B cell (primary cell): Measurements from ENCODE around the gene EPG5.

ENCODE experiments used
- EZH2 ChIP-seq: IDR thresholded peaks from 2 replicates; pipeline ENCODE4 v1.6.1; 2012; ENCODE audit warnings: borderline replicate concordance, low read depth, mild to moderate bottlenecking, moderate library complexity, low read length; ENCODE audit not compliant: insufficient read depth, poor library complexity, severe bottlenecking
- TF ChIP-seq, protein P1 (sequence below): fragments of 200-600 bp; IDR thresholded peaks from one replicate; pipeline ENCODE4 v1.8.0; 2022; ENCODE audit warnings: antibody characterized with exemption, mild to moderate bottlenecking

DNA sequence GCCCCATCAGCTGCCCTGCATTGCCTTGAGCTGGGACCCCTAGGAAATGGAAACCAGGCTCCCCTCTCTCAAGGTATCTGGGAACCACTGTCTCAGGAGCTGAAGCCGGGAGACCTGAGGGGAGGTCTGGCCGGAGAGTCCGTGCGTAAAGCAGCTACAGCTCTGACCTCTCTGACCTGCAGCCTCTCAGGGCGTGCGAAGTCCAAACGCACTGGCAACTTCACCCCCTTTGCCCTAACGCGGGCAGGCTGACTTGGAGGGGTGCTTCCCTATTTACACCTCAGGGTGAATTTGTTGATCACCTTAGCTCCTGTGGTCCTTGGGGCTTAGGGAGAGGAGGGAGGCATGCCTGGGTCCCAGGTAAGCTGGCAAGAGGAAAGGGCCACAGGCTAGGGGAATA, 124.1 kb downstream of the EPG5 start:
- TF ChIP-seq, protein P1, sequence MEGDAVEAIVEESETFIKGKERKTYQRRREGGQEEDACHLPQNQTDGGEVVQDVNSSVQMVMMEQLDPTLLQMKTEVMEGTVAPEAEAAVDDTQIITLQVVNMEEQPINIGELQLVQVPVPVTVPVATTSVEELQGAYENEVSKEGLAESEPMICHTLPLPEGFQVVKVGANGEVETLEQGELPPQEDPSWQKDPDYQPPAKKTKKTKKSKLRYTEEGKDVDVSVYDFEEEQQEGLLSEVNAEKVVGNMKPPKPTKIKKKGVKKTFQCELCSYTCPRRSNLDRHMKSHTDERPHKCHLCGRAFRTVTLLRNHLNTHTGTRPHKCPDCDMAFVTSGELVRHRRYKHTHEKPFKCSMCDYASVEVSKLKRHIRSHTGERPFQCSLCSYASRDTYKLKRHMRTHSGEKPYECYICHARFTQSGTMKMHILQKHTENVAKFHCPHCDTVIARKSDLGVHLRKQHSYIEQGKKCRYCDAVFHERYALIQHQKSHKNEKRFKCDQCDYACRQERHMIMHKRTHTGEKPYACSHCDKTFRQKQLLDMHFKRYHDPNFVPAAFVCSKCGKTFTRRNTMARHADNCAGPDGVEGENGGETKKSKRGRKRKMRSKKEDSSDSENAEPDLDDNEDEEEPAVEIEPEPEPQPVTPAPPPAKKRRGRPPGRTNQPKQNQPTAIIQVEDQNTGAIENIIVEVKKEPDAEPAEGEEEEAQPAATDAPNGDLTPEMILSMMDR = no peak
- TF ChIP-seq EZH2 = no peak
